ENCODE results near the gene EGFR. TPM values are rescaled to one million over a fixed set of nuclear protein-coding genes. Genes with fewer than 3 reads are reported as not detected.

The EGFR gene
- total RNA-seq, 1 donor from 2014 or later: 78.3 TPM

DNA sequence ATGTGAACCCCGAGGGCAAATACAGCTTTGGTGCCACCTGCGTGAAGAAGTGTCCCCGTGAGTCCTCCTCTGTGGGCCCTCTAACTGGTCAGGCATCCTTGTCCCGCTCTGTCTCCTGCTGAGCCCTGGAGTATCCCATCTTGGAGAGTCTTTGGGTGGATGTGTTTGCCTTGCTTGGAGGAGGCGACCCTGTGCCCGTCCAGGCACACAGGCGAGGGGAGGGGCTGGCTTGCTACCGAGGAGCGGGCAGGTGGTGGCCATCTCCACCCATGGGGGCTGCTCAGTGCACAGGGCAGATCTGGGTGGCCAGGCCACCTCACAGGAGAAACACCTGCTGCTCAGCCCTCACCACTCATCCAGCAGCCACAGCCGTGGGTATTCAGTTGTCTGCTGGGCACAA, 135.3 kb downstream of the EGFR start:
- H3K36me3 ChIP-seq: peaks cover 79% of the 10 kb centered on the region
- no peak overlapping the region for H3K4me3 ChIP-seq
- no peaks in the 10 kb centered on the region for H3K27me3 ChIP-seq
- no peak overlapping the region for H3K27ac ChIP-seq
- intact Hi-C loops (cut with DNase I): no loop called here
- no peak for DNase-seq
- H3K4me1 ChIP-seq: no peaks in the 10 kb centered on the region
- H3K9me3 ChIP-seq: no peaks in the 10 kb centered on the region
- TF ChIP-seq, protein P1, sequence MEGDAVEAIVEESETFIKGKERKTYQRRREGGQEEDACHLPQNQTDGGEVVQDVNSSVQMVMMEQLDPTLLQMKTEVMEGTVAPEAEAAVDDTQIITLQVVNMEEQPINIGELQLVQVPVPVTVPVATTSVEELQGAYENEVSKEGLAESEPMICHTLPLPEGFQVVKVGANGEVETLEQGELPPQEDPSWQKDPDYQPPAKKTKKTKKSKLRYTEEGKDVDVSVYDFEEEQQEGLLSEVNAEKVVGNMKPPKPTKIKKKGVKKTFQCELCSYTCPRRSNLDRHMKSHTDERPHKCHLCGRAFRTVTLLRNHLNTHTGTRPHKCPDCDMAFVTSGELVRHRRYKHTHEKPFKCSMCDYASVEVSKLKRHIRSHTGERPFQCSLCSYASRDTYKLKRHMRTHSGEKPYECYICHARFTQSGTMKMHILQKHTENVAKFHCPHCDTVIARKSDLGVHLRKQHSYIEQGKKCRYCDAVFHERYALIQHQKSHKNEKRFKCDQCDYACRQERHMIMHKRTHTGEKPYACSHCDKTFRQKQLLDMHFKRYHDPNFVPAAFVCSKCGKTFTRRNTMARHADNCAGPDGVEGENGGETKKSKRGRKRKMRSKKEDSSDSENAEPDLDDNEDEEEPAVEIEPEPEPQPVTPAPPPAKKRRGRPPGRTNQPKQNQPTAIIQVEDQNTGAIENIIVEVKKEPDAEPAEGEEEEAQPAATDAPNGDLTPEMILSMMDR (IDR thresholded peaks at IDR 0.05): no peak
- ATAC-seq: peak; percentile 10

DNA sequence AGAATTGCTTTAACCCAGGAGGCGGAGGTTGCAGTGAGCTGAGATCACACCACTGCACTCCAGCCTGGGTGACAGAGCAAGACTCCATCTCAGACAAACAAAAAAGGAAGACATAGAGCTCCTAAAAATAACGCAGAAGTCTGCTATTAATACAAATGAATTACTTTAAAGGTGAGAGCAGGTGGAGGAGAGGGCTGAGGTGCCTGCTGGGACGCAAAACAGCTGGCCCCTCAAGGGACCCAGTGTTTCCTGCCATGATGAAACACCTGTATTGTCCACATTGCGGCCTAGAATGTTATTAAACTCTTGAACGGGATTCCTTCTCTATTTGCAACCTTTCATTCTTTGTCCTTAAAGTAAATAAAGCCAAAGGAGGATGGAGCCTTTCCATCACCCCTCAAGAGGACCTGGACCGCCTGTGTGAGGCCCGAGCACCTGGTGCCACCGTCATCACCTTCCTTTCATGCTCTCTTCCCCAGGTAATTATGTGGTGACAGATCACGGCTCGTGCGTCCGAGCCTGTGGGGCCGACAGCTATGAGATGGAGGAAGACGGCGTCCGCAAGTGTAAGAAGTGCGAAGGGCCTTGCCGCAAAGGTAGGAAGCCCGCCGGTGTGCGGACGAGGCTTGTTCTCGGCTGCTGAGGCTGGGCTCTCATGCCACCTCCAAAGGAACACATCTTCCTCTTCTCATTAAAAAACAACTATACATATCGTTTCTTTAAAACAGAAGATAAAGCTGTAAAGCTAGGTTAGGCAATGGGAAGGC, 136.7 kb downstream of the EGFR start:
- DNase-seq (no peak), ATAC-seq (no peak)
- no peaks in the 10 kb centered on the region for H3K4me1 ChIP-seq
- TF ChIP-seq, protein P1 (IDR thresholded peaks at IDR 0.05): no peak
- H3K4me3 ChIP-seq: no peak overlapping the region
- H3K36me3 ChIP-seq: peaks cover 89% of the 10 kb centered on the region
- H3K27me3 ChIP-seq: no peaks in the 10 kb centered on the region
- no peak overlapping the region for H3K27ac ChIP-seq
- no peaks in the 10 kb centered on the region for H3K9me3 ChIP-seq
- intact Hi-C loops (cut with DNase I): no loop called here

GRCh38 chr7:55156919-55157763, 138.3 kb downstream of the EGFR start:
- TF ChIP-seq, protein P1 (IDR thresholded peaks at IDR 0.05): no peak
- Histone ChIP-seq H3K4me3 (no peak overlapping the region), H3K4me1 (no peaks in the 10 kb centered on the region), H3K27ac (peak overlapping the region; percentile 25), H3K36me3 (peaks cover 89% of the 10 kb centered on the region), H3K27me3 (no peaks in the 10 kb centered on the region), H3K9me3 (no peaks in the 10 kb centered on the region)
- intact Hi-C loops (cut with DNase I): no loop called here
- ATAC-seq (no peak), DNase-seq (no peak)

GRCh38 chr7:55157764-55158105, 138.9 kb downstream of the EGFR start:
- no peaks in the 10 kb centered on the region for H3K27me3 ChIP-seq
- no peak overlapping the region for H3K4me3 ChIP-seq
- H3K27ac ChIP-seq: peak overlapping the region; percentile 25
- ATAC-seq (no peak), DNase-seq (no peak)
- H3K4me1 ChIP-seq: no peaks in the 10 kb centered on the region
- H3K9me3 ChIP-seq: no peaks in the 10 kb centered on the region
- peaks cover 84% of the 10 kb centered on the region for H3K36me3 ChIP-seq
- intact Hi-C loops (cut with DNase I): no loop called here
- TF ChIP-seq, protein P1 (IDR thresholded peaks at IDR 0.05): no peak

GRCh38 chr7:55158541-55159382, 139.9 kb downstream of the EGFR start:
- Histone ChIP-seq H3K4me1 (no peaks in the 10 kb centered on the region), H3K9me3 (no peaks in the 10 kb centered on the region), H3K4me3 (no peak overlapping the region), H3K27me3 (no peaks in the 10 kb centered on the region), H3K36me3 (peaks cover 74% of the 10 kb centered on the region), H3K27ac (no peak overlapping the region)
- ATAC-seq (no peak), DNase-seq (no peak)
- intact Hi-C loops (cut with DNase I): no loop called here
- TF ChIP-seq, protein P1 (IDR thresholded peaks at IDR 0.05): no peak
